ENCODE data around the gene C3orf52. TPM values are rescaled to one million over a fixed set of nuclear protein-coding genes. Genes with fewer than 3 reads are reported as not detected.

The C3orf52 gene
- total RNA-seq, 4 donors from 2014 or later, result 32.0 to 62.9 (median 45.9) TPM

DNA sequence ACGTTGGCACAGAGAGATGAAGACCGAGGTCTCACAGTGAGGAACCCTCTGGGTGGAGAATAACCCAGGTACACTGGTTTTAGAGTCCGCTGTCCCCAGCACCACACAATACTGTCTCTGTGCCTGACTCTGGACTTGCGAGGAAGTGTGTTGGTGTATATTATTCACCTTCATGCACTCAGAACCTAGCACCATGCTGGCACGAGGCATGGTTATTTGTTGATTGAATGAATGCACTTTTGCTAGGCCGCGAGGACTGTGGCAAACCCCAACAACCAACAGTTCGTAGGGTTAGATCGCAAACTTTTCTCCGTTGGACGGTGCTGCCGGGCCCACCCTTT is 484 bp upstream of the C3orf52 start:
- no peaks in the 10 kb centered on the region for H3K27me3 ChIP-seq
- intact Hi-C loops (cut with DNase I), result no loop called here
- TF ChIP-seq, protein P1, sequence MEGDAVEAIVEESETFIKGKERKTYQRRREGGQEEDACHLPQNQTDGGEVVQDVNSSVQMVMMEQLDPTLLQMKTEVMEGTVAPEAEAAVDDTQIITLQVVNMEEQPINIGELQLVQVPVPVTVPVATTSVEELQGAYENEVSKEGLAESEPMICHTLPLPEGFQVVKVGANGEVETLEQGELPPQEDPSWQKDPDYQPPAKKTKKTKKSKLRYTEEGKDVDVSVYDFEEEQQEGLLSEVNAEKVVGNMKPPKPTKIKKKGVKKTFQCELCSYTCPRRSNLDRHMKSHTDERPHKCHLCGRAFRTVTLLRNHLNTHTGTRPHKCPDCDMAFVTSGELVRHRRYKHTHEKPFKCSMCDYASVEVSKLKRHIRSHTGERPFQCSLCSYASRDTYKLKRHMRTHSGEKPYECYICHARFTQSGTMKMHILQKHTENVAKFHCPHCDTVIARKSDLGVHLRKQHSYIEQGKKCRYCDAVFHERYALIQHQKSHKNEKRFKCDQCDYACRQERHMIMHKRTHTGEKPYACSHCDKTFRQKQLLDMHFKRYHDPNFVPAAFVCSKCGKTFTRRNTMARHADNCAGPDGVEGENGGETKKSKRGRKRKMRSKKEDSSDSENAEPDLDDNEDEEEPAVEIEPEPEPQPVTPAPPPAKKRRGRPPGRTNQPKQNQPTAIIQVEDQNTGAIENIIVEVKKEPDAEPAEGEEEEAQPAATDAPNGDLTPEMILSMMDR (IDR thresholded peaks at IDR 0.05), result no peak
- TF ChIP-seq POLR2A (IDR thresholded peaks at IDR 0.05), result no peak
- WGBS, 2 donors, result 32 to 42% methylated on average over 12 of the region's 12 CpGs
- H3K36me3 ChIP-seq, result no peaks in the 10 kb centered on the region
- DNase-seq, result no peak
- H3K27ac ChIP-seq, result peak overlapping the region; percentile 65 to 93 (median 88)
- H3K9me3 ChIP-seq, result no peaks in the 10 kb centered on the region
- peaks cover 26 to 55% of the 10 kb centered on the region in 2 donors for H3K4me1 ChIP-seq
- peak overlapping the region in 2 of 3 donors; percentile 6 to 43 for H3K4me3 ChIP-seq (replicated peaks in 1 of 3)

- Histone ChIP-seq H3K27me3 (no peaks in the 10 kb centered on the region), H3K4me1 (peaks cover 35 to 67% of the 10 kb centered on the region in 2 donors), H3K36me3 (no peaks in the 10 kb centered on the region), H3K9me3 (no peaks in the 10 kb centered on the region), H3K4me3 (replicated peaks in 1 of 3) (peak overlapping the region; percentile 6 to 45 (median 43)), H3K27ac (peak overlapping the region; percentile 65 to 93 (median 88))
- DNase-seq, result no peak
- 43 to 49% methylated on average over 14 of the region's 14 CpGs for WGBS, 2 donors
- intact Hi-C loops (cut with DNase I), result no loop called here
- TF ChIP-seq POLR2A (IDR thresholded peaks at IDR 0.05), result no peak
- TF ChIP-seq, protein P1 (IDR thresholded peaks at IDR 0.05), result no peak
Measured at GRCh38 chr3:112086875-112087524, 811 bp downstream of the C3orf52 start.

DNA sequence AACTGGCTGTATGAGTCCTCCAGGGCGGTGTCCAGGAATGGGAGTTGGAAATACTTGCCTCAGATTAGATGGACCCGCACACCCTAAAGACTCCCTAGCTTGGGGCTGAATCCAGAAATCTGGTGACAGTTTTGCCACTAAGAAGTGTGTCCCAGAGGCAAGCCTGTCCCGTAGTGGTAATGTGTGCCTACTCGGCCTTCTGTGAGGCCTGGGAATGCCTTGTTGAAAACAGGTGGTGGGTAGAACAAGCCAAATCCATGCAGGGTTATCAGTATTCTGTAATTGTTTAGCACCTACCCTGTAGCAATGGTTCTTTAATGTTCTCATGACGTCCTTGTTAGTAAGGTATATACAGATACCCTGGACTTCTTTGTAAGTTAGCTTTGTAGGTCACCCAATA is 1.6 kb downstream of the C3orf52 start:
- intact Hi-C loops (cut with DNase I), result no loop called here
- 83 to 92% methylated on average over 5 of the region's 5 CpGs for WGBS, 2 donors
- H3K4me1 ChIP-seq, result peaks cover 43 to 72% of the 10 kb centered on the region in 2 donors
- H3K4me3 ChIP-seq (replicated peaks in 1 of 3), result peak overlapping the region in 1 of 3 donors; percentile 43
- DNase-seq, result no peak
- H3K27ac ChIP-seq, result peak overlapping the region; percentile 9 to 93 (median 88)
- TF ChIP-seq POLR2A (IDR thresholded peaks at IDR 0.05), result no peak
- TF ChIP-seq, protein P1 (IDR thresholded peaks at IDR 0.05), result no peak
- no peaks in the 10 kb centered on the region for H3K9me3 ChIP-seq
- H3K36me3 ChIP-seq, result no peaks in the 10 kb centered on the region
- no peaks in the 10 kb centered on the region for H3K27me3 ChIP-seq

GRCh38 chr3:112088944-112089343 is 2.8 kb downstream of the C3orf52 start:
- Histone ChIP-seq H3K4me1 (peaks cover 37 to 73% of the 10 kb centered on the region in 2 donors), H3K4me3 (replicated peaks in 1 of 3) (no peak overlapping the region), H3K27me3 (no peaks in the 10 kb centered on the region), H3K27ac (peak overlapping the region in 2 of 3 donors; percentile 88 to 93), H3K36me3 (no peaks in the 10 kb centered on the region), H3K9me3 (no peaks in the 10 kb centered on the region)
- 75 to 92% methylated on average over 4 of the region's 4 CpGs for WGBS, 2 donors
- no peak for DNase-seq
- TF ChIP-seq, protein P1 (IDR thresholded peaks at IDR 0.05), result no peak
- no peak for TF ChIP-seq POLR2A (IDR thresholded peaks at IDR 0.05)
- intact Hi-C loops (cut with DNase I), result no loop called here

All from thyroid gland (tissue), 4 donors.